ENCODE results near the gene FADS2. TPM values are rescaled to one million over a fixed set of nuclear protein-coding genes. Genes with fewer than 3 reads are reported as not detected.

FADS2 gene
- total RNA-seq, 8 experiments from 2014 or later = 80.3 to 358 (median 141) TPM

- in situ Hi-C loops (cut with MboI; ENCODE audit: low pct_unique_long_range_greater_than_20kb in 2 of 9, low sequenced_read_pairs in 9 of 9, unreplicated experiment in 9 of 9) = no loop called here
- 81 to 100% (median 93%) methylated on average over 1 to 10 of the region's 10 CpGs; no CpG with 5 or more reads in 2 of the 10 experiments for WGBS, 10 experiments
- ATAC-seq (replicated peaks in 6 of 8) = no peak
- Histone ChIP-seq H3K4me1 (replicated peaks in 1 of 2) (no peaks in the 10 kb centered on the region), H3K4me3 (no peak overlapping the region), H3K27ac (no peak overlapping the region)
Measured at GRCh38 chr11:61846362-61847020, 18.4 kb downstream of the FADS2 start.

- H3K27ac ChIP-seq = no peak overlapping the region
- in situ Hi-C loops (cut with MboI; ENCODE audit: low pct_unique_long_range_greater_than_20kb in 2 of 9, low sequenced_read_pairs in 9 of 9, unreplicated experiment in 9 of 9) = no loop called here
- 90 to 100% (median 100%) methylated on average over 1 to 10 of the region's 18 CpGs; no CpG with 5 or more reads in 4 of the 10 experiments for WGBS, 10 experiments
- ATAC-seq (replicated peaks in 6 of 8) = no peak
- H3K4me1 ChIP-seq (replicated peaks in 1 of 2) = no peaks in the 10 kb centered on the region
- H3K4me3 ChIP-seq = no peak overlapping the region
Measured at GRCh38 chr11:61847914-61848581, 19.9 kb downstream of the FADS2 start.

- 92 to 100% (median 97%) methylated on average over 1 to 9 of the region's 9 CpGs; no CpG with 5 or more reads in 2 of the 10 experiments for WGBS, 10 experiments
- in situ Hi-C loops (cut with MboI; ENCODE audit: low pct_unique_long_range_greater_than_20kb in 2 of 9, low sequenced_read_pairs in 9 of 9, unreplicated experiment in 9 of 9) = no loop called here
- Histone ChIP-seq H3K4me1 (replicated peaks in 1 of 2) (no peaks in the 10 kb centered on the region), H3K4me3 (no peak overlapping the region), H3K27ac (no peak overlapping the region)
- no peak for ATAC-seq (replicated peaks in 6 of 8)
Measured at GRCh38 chr11:61848631-61849030, 20.5 kb downstream of the FADS2 start.

- no peak for ATAC-seq (replicated peaks in 6 of 8)
- Histone ChIP-seq H3K27ac (no peak overlapping the region), H3K4me3 (no peak overlapping the region), H3K4me1 (replicated peaks in 1 of 2) (no peaks in the 10 kb centered on the region)
- WGBS, 10 experiments = 62 to 100% (median 91%) methylated on average over 1 to 7 of the region's 7 CpGs; no CpG with 5 or more reads in 1 of the 10 experiments
- in situ Hi-C loops (cut with MboI; ENCODE audit: low pct_unique_long_range_greater_than_20kb in 2 of 9, low sequenced_read_pairs in 9 of 9, unreplicated experiment in 9 of 9) = no loop called here
Measured at GRCh38 chr11:61850687-61851086, 22.6 kb downstream of the FADS2 start.

GRCh38 chr11:61851113-61851899 lies 23.2 kb downstream of the FADS2 start:
- in situ Hi-C loops (cut with MboI; ENCODE audit: low pct_unique_long_range_greater_than_20kb in 2 of 9, low sequenced_read_pairs in 9 of 9, unreplicated experiment in 9 of 9) = no loop called here
- no peak overlapping the region for H3K27ac ChIP-seq
- WGBS, 10 experiments = 85 to 100% (median 100%) methylated on average over 1 to 11 of the region's 24 CpGs; no CpG with 5 or more reads in 5 of the 10 experiments
- ATAC-seq (replicated peaks in 6 of 8) = peak in 1 of 8 experiments; percentile 33
- no peak overlapping the region for H3K4me3 ChIP-seq
- no peaks in the 10 kb centered on the region for H3K4me1 ChIP-seq (replicated peaks in 1 of 2)

GRCh38 chr11:61851900-61852295 lies 23.8 kb downstream of the FADS2 start:
- WGBS, 10 experiments = 50 to 100% (median 97%) methylated on average over 1 to 6 of the region's 6 CpGs; no CpG with 5 or more reads in 2 of the 10 experiments
- in situ Hi-C loops (cut with MboI; ENCODE audit: low pct_unique_long_range_greater_than_20kb in 2 of 9, low sequenced_read_pairs in 9 of 9, unreplicated experiment in 9 of 9) = no loop called here
- no peak overlapping the region for H3K4me3 ChIP-seq
- no peak for ATAC-seq (replicated peaks in 6 of 8)
- H3K27ac ChIP-seq = no peak overlapping the region
- H3K4me1 ChIP-seq (replicated peaks in 1 of 2) = no peaks in the 10 kb centered on the region

GRCh38 chr11:61853698-61854169 lies 25.6 kb downstream of the FADS2 start:
- ATAC-seq (replicated peaks in 6 of 8) = no peak
- Histone ChIP-seq H3K4me3 (no peak overlapping the region), H3K4me1 (replicated peaks in 1 of 2) (no peaks in the 10 kb centered on the region), H3K27ac (no peak overlapping the region)
- in situ Hi-C loops (cut with MboI; ENCODE audit: low pct_unique_long_range_greater_than_20kb in 2 of 9, low sequenced_read_pairs in 9 of 9, unreplicated experiment in 9 of 9) = no loop called here
- WGBS, 10 experiments = 40 to 100% (median 92%) methylated on average over 1 to 5 of the region's 13 CpGs; no CpG with 5 or more reads in 5 of the 10 experiments

- H3K4me3 ChIP-seq = no peak overlapping the region
- WGBS, 10 experiments = 40 to 100% (median 92%) methylated on average over 2 to 9 of the region's 17 CpGs; no CpG with 5 or more reads in 1 of the 10 experiments
- in situ Hi-C loops (cut with MboI; ENCODE audit: low pct_unique_long_range_greater_than_20kb in 2 of 9, low sequenced_read_pairs in 9 of 9, unreplicated experiment in 9 of 9) = no loop called here
- no peaks in the 10 kb centered on the region for H3K4me1 ChIP-seq (replicated peaks in 1 of 2)
- H3K27ac ChIP-seq = peak overlapping the region in 1 of 2 donors; percentile 33
- ATAC-seq (replicated peaks in 6 of 8) = peak in 1 of 8 experiments; percentile 17
Measured at GRCh38 chr11:61854206-61854895, 26.3 kb downstream of the FADS2 start.

- in situ Hi-C loops (cut with MboI; ENCODE audit: low pct_unique_long_range_greater_than_20kb in 2 of 9, low sequenced_read_pairs in 9 of 9, unreplicated experiment in 9 of 9) = no loop called here
- peak in 2 of 8 experiments; percentile 21 to 34 for ATAC-seq (replicated peaks in 6 of 8)
- 80 to 100% (median 92%) methylated on average over 1 to 9 of the region's 14 CpGs; no CpG with 5 or more reads in 5 of the 10 experiments for WGBS, 10 experiments
- Histone ChIP-seq H3K27ac (peak overlapping the region in 1 of 2 donors; percentile 53), H3K4me3 (no peak overlapping the region), H3K4me1 (replicated peaks in 1 of 2) (no peaks in the 10 kb centered on the region)
Measured at GRCh38 chr11:61854966-61855714, 27.0 kb downstream of the FADS2 start.

- no peaks in the 10 kb centered on the region for H3K4me1 ChIP-seq (replicated peaks in 1 of 2)
- in situ Hi-C loops (cut with MboI; ENCODE audit: low pct_unique_long_range_greater_than_20kb in 2 of 9, low sequenced_read_pairs in 9 of 9, unreplicated experiment in 9 of 9) = no loop called here
- peak in 7 of 8 experiments; percentile 9 to 88 (median 27) for ATAC-seq (replicated peaks in 6 of 8)
- H3K4me3 ChIP-seq = no peak overlapping the region
- 89 to 100% (median 100%) methylated on average over 1 to 5 of the region's 12 CpGs; no CpG with 5 or more reads in 6 of the 10 experiments for WGBS, 10 experiments
- H3K27ac ChIP-seq = peak overlapping the region; percentile 20 to 53
Measured at GRCh38 chr11:61855939-61856680, 28.0 kb downstream of the FADS2 start.

GRCh38 chr11:61860054-61860903 lies 32.2 kb downstream of the FADS2 start:
- WGBS, 10 experiments = 52 to 100% (median 96%) methylated on average over 1 to 7 of the region's 16 CpGs
- H3K4me3 ChIP-seq = no peak overlapping the region
- ATAC-seq (replicated peaks in 6 of 8) = no peak
- H3K4me1 ChIP-seq (replicated peaks in 1 of 2) = no peaks in the 10 kb centered on the region
- no peak overlapping the region for H3K27ac ChIP-seq
- in situ Hi-C loops (cut with MboI; ENCODE audit: low pct_unique_long_range_greater_than_20kb in 2 of 9, low sequenced_read_pairs in 9 of 9, unreplicated experiment in 9 of 9) = no loop called here

Data from motor neuron (in vitro differentiated cells).